Activated CD8-positive, alpha-beta T cell treated with anti-CD3 and anti-CD28 coated beads for 36 hours (primary cell): ENCODE results near the gene TMEM18. TPM values are rescaled to one million over a fixed set of nuclear protein-coding genes. Genes with fewer than 3 reads are reported as not detected.

Experiments used
- ATAC-seq: fragments of 200-7000 bp; cut with Tn5 transposase; one replicate; pipeline ENCODE4 v1.10.0; 2021; ENCODE audit warnings: mild to moderate bottlenecking, moderate library complexity
- CTCF ChIA-PET: fragments of 350-600 bp; sonication (Branson Sonifier 250); formaldehyde crosslinking; loops from one replicate; lab custom pipeline; 2021; ENCODE audit warnings: antibody characterized with exemption; lab: Charles Lee
- POLR2A ChIA-PET: fragments of 350-600 bp; sonication (Branson Sonifier 250); formaldehyde crosslinking; loops from one replicate; lab custom pipeline; 2021; ENCODE audit warnings: antibody characterized with exemption; lab: Charles Lee
- DNase-seq: peaks from one replicate; pipeline ENCODE4 v3.0.0-alpha.2; 2020
- H3K27ac Mint-ChIP-seq: one replicate; pipeline ENCODE4 v1.8.0; 2021; ENCODE audit warnings: mild to moderate bottlenecking, mixed read lengths
- H3K27me3 Mint-ChIP-seq: one replicate; pipeline ENCODE4 v1.8.0; 2021; ENCODE audit warnings: mixed read lengths
- H3K36me3 Mint-ChIP-seq: one replicate; pipeline ENCODE4 v1.8.0; 2021; ENCODE audit warnings: low read depth, mixed read lengths
- H3K4me1 Mint-ChIP-seq: one replicate; pipeline ENCODE4 v1.8.0; 2021; ENCODE audit warnings: low read depth, mixed read lengths
- H3K4me3 Mint-ChIP-seq: one replicate; pipeline ENCODE4 v1.8.0; 2021; ENCODE audit warnings: mild to moderate bottlenecking, moderate library complexity, mixed read lengths
- H3K9me3 Mint-ChIP-seq: one replicate; pipeline ENCODE4 v1.8.0; 2021; ENCODE audit warnings: mixed read lengths
- intact Hi-C: fragments of 100-400 bp; cut with micrococcal nuclease; formaldehyde crosslinking; loops from one replicate; pipeline ENCODE4 v1.10.0; 2022
- total RNA-seq, 2 experiments: library from RNA; stranded (reverse); gene quantifications; one replicate each; pipeline ENCODE4 v1.2.3, GENCODE V29; 2021
- TF ChIP-seq, protein P1 (sequence below): fragments of 200-600 bp; IDR thresholded peaks from one replicate; pipeline ENCODE4 v1.8.0; 2022; ENCODE audit warnings: antibody characterized with exemption, mild to moderate bottlenecking

The TMEM18 gene
- total RNA-seq, 2 experiments from 2014 or later: 34.0 to 34.6 TPM

DNA sequence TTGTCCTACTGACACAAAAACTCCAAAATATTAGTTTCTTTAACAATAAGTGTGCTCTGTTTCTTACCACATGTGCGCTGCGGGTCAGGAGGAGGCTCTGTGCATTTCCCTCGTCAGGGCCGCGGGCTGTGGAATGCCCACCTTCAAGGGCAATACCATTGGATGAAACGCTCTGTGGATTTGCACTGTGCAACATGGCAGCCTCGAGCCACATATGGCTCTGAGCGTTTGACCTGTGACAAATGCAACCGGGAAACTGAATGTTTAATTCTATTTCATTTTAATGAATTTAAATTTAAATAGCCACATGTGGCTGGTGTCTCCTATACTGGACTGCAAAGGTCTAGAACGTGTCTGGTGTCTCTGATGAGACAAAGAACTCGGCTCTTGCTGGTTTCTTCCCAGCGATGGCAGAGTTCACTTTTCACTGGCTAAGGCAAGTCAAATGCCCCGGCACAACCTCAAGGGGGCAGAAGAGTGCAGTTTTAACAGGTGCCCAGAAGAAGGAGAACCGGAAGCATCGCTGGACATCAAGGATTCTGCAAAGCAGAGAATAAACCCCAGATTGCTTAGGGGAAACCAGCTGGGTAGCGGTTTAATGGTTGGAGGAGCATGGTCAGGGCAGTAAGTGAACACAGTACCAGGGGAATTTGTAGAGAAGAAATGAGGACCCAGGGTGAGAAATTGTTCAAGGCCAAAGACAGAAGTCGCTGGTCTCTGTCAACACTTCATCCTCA, 37.0 kb upstream of the TMEM18 start:
- intact Hi-C loops: loop anchor here (10.0 kb wide), 1 partner anchor 841 kb away; no protein-coding TSS in a partner anchor
- no peak overlapping the region for H3K4me3 Mint-ChIP-seq
- no peak overlapping the region for H3K27ac Mint-ChIP-seq
- ChIA-PET CTCF (interaction anchor here (1.1 to 2.0 kb wide), 4 partner anchors 12 to 832 kb away, joined by 4 to 8 read pairs (median 6); no protein-coding TSS in a partner anchor), POLR2A (interaction anchor here (0.5 kb wide), 1 partner anchor 231 kb away, joined by 4 read pairs; no protein-coding TSS in a partner anchor)
- no peaks in the 10 kb centered on the region for H3K4me1 Mint-ChIP-seq
- DNase-seq (peak; percentile 69), ATAC-seq (peak; percentile 70)
- peaks cover 19% of the 10 kb centered on the region for H3K27me3 Mint-ChIP-seq
- H3K9me3 Mint-ChIP-seq: no peaks in the 10 kb centered on the region
- H3K36me3 Mint-ChIP-seq: no peaks in the 10 kb centered on the region
- TF ChIP-seq, protein P1, sequence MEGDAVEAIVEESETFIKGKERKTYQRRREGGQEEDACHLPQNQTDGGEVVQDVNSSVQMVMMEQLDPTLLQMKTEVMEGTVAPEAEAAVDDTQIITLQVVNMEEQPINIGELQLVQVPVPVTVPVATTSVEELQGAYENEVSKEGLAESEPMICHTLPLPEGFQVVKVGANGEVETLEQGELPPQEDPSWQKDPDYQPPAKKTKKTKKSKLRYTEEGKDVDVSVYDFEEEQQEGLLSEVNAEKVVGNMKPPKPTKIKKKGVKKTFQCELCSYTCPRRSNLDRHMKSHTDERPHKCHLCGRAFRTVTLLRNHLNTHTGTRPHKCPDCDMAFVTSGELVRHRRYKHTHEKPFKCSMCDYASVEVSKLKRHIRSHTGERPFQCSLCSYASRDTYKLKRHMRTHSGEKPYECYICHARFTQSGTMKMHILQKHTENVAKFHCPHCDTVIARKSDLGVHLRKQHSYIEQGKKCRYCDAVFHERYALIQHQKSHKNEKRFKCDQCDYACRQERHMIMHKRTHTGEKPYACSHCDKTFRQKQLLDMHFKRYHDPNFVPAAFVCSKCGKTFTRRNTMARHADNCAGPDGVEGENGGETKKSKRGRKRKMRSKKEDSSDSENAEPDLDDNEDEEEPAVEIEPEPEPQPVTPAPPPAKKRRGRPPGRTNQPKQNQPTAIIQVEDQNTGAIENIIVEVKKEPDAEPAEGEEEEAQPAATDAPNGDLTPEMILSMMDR: peak; percentile 55

DNA sequence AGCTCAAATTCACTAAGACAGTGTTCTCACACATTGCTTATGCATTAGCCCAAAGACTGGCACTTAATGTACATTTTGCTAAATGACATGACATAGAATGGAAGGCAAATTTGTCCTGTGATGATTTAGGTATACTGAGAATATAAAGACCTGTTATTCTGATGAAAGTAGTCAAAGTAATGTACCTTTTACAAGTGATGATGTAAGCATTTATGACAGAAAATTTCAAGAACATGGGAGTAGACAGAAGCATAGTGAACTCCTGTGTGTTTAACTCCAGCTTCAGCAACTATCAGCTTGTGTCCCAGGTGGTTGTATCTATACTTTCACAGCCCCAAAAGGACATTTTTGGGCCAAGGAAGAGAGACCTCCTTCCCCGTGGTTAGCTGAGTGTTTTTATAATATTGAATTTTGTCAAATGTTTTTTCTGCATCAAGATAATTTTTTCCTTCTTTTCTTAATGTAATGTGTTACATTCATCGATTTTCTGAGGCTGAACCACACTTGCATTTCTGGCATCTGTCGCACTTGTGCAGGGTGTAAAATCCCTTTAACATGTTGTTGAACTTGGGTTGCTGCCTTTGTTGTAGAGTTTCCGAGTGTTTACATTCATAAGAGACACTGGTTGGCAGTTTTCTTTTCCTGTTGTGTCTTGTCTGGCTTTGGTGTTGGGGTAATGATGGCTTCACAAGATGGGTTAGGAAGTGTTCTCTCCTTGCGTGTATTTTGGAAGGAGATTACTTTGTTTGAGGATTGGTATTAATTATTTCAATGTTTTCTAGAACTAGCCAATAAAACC, 33.9 kb upstream of the TMEM18 start:
- no peaks in the 10 kb centered on the region for H3K36me3 Mint-ChIP-seq
- no peaks in the 10 kb centered on the region for H3K9me3 Mint-ChIP-seq
- ChIA-PET CTCF (no interaction called here), POLR2A (no interaction called here)
- no peak overlapping the region for H3K4me3 Mint-ChIP-seq
- no peak overlapping the region for H3K27ac Mint-ChIP-seq
- H3K27me3 Mint-ChIP-seq: peaks cover 17% of the 10 kb centered on the region
- intact Hi-C loops: loop anchor here (10.0 kb wide), 1 partner anchor 844 kb away; no protein-coding TSS in a partner anchor
- TF ChIP-seq, protein P1: no peak
- peaks cover 6% of the 10 kb centered on the region for H3K4me1 Mint-ChIP-seq
- DNase-seq (no peak), ATAC-seq (no peak)

DNA sequence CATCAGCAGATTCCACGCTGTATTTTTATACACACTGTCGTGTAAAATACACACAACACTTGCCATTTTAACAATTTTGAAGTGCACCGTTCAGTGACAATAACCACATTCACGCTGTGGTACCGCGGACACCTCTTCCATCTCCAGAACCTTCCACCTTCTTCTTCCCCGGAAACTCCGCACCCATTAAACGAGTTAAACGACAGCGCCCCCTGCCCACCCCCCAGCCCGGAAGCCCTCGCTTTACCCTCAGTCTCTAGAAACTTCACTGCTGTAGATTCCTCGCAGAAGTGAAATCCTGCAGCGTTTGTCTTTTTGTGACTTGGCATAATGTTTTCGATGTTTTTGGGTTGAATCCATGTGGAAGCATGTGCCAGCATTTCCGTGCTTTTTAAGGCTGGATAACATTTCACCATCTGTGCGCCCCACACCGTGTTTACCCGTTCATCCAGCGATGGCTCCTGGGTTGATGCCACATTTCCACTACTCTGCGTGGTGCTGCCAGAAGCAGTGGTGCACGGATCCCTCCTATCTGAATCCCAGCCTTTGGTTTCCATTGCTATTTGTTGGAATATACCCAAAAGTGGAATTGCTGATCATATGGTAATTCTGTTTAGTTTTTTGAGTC, 32.0 kb upstream of the TMEM18 start:
- POLR2A ChIA-PET: no interaction called here
- no peak for ATAC-seq

DNA sequence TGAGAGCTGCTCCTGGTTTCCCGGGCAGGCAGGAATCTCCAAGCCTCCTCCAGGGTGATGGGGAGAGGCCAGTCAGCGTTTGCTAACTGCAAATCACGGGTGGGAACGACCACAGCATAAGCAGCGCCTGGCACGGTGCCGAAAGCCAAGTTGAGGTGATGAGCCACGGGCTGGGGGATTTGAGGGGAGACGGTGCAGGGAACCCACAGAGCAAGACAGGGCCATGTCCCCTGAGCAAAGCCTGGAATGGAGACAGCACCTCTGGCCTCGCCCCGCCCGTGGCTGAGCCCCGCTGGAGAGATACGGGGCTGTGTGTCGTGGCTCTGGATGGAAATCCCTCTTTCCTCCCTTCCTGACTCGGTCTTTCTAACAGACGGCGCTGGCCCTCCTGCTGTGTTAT, 31.5 kb upstream of the TMEM18 start:
- intact Hi-C loops: no loop called here
- Mint-ChIP-seq H3K9me3 (peaks cover 3% of the 10 kb centered on the region), H3K27ac (no peak overlapping the region), H3K27me3 (peaks cover 13% of the 10 kb centered on the region), H3K4me1 (peaks cover 11% of the 10 kb centered on the region), H3K36me3 (no peaks in the 10 kb centered on the region), H3K4me3 (no peak overlapping the region)
- POLR2A ChIA-PET: no interaction called here
- TF ChIP-seq, protein P1: no peak
- no peak for ATAC-seq
- CTCF ChIA-PET: interaction anchor here (1.3 kb wide), 1 partner anchor 838 kb away, joined by 3 read pairs; no protein-coding TSS in a partner anchor
- no peak for DNase-seq

More for the DNA sequence above, 32.0 kb upstream of the TMEM18 start:
- no peaks in the 10 kb centered on the region for H3K36me3 Mint-ChIP-seq
- H3K9me3 Mint-ChIP-seq: no peaks in the 10 kb centered on the region
- CTCF ChIA-PET: no interaction called here
- H3K27me3 Mint-ChIP-seq: peaks cover 10% of the 10 kb centered on the region
- H3K4me3 Mint-ChIP-seq: no peak overlapping the region
- H3K27ac Mint-ChIP-seq: no peak overlapping the region
- peaks cover 11% of the 10 kb centered on the region for H3K4me1 Mint-ChIP-seq
- no peak for DNase-seq
- TF ChIP-seq, protein P1: no peak
- intact Hi-C loops: no loop called here
